ENCODE results near the gene MRPL55.
A peak's percentile ranks its signal among the peaks of the same experiment; 100 is the strongest.

The MRPL55 gene

DNA sequence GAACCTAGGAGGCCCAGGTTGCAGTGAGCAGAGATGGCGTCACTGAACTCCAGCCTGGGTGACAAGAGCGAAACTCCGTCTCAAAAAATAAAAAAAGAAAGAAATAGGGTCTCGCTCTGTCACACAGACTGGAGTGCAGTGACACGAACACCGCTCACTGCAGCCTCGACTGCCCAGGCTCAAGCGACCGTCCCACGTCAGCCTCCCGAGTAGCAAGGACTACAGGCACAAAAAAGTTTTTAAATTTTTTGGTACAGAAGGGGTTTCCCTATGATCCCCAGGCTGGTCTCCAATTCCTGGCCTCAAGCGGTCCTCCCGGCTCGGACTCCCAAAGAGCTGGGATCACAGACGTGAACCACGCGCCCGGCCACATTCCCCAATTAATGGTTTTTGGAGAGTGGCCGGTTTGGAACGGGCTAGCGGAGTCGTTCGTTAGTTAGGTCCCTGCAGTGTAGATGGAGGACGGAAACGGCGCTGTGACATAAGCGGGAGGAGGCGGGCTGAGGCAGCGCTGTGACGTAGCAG is 30.4 kb upstream of the MRPL55 start:
- peak overlapping the region; percentile 92 for H3K4me3 ChIP-seq (ENCODE audit: low read depth, low read length)
- no peak for TF ChIP-seq CTCF (IDR thresholded peaks at IDR 0.05; ENCODE audit: insufficient read depth, low read depth, low read length, missing control alignments)
- no peak for DNase-seq (ENCODE audit: low read depth)

DNA sequence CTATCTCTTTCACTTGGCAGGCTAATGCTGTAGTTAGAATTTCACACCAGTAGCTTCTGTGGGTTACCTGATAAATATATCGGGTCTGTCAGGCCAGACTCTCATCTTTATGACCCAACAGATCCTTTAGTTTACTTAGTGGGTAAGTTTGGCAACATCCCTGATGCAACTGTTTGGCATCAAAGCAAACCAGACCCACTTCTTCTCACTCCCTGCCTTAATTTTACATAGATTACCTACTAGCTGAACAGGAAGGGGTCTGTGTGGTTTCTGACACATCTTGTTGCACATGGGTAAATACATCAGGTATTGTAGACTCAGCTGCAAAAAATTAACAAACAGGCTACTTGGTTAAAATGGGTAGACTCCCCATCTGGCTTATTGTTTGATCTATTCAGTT is 27.8 kb upstream of the MRPL55 start:
- no peak overlapping the region for H3K4me3 ChIP-seq (ENCODE audit: low read depth, low read length)
- TF ChIP-seq CTCF (IDR thresholded peaks at IDR 0.05; ENCODE audit: insufficient read depth, low read depth, low read length, missing control alignments) = no peak
- DNase-seq (ENCODE audit: low read depth) = no peak

GRCh38 chr1:228134591-228134990 is 25.5 kb upstream of the MRPL55 start:
- H3K4me3 ChIP-seq (ENCODE audit: low read depth, low read length) = no peak overlapping the region
- TF ChIP-seq CTCF (IDR thresholded peaks at IDR 0.05; ENCODE audit: insufficient read depth, low read depth, low read length, missing control alignments) = no peak
- DNase-seq (ENCODE audit: low read depth) = no peak

GRCh38 chr1:228131766-228132165 is 22.7 kb upstream of the MRPL55 start:
- no peak for DNase-seq (ENCODE audit: low read depth)
- TF ChIP-seq CTCF (IDR thresholded peaks at IDR 0.05; ENCODE audit: insufficient read depth, low read depth, low read length, missing control alignments) = no peak
- no peak overlapping the region for H3K4me3 ChIP-seq (ENCODE audit: low read depth, low read length)

DNA sequence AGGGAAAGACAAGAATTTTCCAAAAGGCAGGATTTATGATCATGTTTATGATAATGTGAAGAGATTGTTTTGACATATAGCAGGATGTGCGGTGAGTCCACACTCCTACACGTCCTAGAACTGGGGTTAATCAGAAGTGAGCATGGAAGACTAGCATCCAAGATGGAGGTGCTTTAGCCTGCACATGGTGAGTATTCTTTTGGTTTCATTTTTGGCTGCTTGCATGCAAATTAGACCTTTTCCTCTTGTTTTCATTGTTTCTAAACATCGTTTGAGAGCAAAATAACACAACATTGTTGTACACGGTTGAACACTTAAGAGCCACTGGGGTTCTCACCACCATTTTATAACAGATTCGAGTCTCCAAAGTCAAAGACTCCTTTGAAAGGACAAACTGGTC is 16.1 kb upstream of the MRPL55 start:
- TF ChIP-seq CTCF (IDR thresholded peaks at IDR 0.05; ENCODE audit: insufficient read depth, low read depth, low read length, missing control alignments) = no peak
- H3K4me3 ChIP-seq (ENCODE audit: low read depth, low read length) = no peak overlapping the region
- no peak for DNase-seq (ENCODE audit: low read depth)

GRCh38 chr1:228123505-228123904 is 14.4 kb upstream of the MRPL55 start:
- no peak for TF ChIP-seq CTCF (IDR thresholded peaks at IDR 0.05; ENCODE audit: insufficient read depth, low read depth, low read length, missing control alignments)
- DNase-seq (ENCODE audit: low read depth) = no peak
- H3K4me3 ChIP-seq (ENCODE audit: low read depth, low read length) = no peak overlapping the region

DNA sequence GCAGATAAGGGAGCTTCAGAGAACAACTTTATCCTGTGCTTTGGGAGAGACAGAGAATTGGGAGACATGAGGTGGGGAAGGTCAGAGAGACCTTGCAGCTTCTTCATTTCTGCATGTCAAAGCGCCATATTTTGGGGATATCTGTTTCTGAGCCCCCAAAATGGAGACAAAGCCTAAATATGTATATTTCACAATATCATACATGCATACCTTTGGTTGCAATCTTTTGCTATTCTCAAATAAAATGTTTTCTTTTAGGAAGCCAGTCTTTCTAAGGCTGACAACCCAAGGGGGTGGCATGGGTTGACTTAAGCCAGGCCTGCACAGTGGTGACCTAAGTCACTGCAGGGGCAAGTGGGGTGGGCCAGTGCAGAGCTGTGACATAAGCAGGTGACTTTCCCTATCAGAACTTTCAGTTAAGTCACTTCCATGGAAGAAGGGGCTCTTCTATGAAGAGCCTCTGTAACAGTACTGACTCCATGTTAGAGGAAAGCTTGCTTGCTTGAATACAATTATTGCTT is 13.9 kb upstream of the MRPL55 start:
- DNase-seq (ENCODE audit: low read depth) = no peak
- TF ChIP-seq CTCF (IDR thresholded peaks at IDR 0.05; ENCODE audit: insufficient read depth, low read depth, low read length, missing control alignments) = no peak
- no peak overlapping the region for H3K4me3 ChIP-seq (ENCODE audit: low read depth, low read length)

All from GM12865 (cell line).